Islet precursor cell (in vitro differentiated cells): ENCODE measurements around the gene NRCAM.

ENCODE experiments used
- DNase-seq: peaks from one replicate; pipeline ENCODE4 v3.0.0-alpha.2; 2018

The NRCAM gene

GRCh38 chr7:108145401-108145800 is 310.8 kb downstream of the NRCAM start:
- DNase-seq = no peak

GRCh38 chr7:108144931-108145330 is 311.3 kb downstream of the NRCAM start:
- DNase-seq = no peak

DNA sequence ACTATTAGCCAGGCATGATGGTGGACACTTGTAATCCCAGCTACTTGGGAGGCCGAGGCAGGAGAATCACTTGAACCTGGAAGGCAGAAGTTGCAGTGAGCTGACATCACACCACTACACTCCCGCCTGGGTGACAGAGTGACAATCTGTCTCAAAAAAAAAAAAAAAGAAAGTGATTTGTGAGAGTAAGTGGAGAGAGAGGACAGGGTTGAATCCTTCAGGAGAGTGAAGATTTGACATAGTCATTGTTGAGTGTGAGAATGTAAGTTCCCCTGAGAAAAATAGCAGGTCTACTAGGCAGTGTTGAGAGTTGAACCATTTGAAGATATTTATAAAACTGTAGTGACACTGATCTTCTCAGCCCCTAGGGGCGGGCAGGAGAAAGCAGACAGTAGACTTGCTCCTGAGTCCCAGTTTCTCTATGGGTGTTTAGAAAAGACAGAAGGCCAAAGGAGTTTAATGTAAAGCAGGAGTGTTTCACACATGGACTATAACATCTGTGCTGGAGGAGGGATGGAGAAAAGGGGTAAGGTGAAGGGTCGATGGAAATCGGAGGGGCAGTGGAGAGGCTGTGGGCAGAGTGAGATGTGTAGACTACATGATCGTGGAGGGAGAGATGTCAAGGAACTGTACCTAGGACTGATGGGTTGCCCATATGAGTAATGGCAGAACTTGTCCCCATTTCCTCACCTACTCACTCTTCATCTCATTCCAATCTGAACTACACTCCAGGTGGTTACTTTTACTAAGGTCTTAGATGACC is 312.4 kb downstream of the NRCAM start:
- DNase-seq = no peak

DNA sequence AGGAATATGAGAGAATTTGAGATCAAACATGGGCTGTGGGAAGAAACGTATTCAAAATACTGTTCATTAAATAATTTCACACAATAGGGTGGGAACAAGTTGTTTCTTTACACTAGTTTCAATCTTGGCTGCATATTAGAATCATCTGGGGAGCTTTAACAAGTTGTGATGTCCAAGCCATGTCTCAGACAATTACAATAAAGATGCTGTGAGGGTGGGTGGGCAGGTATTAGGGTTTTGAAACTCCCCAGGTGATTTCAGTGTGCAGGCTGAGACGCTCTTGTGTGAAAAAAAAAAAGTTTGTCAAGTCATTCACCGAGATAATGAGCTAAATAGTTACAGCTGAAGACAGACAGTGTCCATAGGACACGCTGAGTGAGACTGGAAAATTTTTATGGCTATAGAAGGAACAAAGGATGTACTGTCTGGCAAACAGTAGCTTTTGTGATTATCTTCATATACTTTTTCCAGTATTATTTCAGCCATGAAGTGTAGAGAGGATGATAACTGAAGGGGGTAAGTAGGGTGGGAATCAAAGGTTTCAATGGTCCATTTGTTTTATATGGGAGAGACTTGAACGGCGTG is 313.5 kb downstream of the NRCAM start:
- DNase-seq = no peak

GRCh38 chr7:108142180-108142579 is 314.1 kb downstream of the NRCAM start:
- DNase-seq = no peak

GRCh38 chr7:108140671-108141070 is 315.6 kb downstream of the NRCAM start:
- DNase-seq = no peak

DNA sequence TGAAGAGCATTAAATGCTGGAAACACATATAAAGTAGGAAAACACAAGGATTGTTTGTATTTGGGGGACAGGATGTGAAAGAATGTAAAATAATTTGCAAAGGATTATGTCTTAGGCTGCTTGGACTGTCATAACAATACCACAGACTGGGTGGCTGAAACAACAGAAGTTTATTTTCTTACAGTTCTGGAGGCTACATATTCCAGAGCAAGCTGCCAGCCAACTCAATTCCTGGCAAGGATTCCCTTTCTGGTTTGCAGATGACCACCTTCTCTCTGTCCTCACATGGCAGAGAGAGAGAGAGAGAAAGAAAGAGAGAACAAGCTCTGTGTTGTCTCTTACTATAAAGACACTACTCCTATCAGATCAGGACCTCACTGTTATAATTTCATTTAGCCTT is 317.3 kb downstream of the NRCAM start:
- DNase-seq = no peak

DNA sequence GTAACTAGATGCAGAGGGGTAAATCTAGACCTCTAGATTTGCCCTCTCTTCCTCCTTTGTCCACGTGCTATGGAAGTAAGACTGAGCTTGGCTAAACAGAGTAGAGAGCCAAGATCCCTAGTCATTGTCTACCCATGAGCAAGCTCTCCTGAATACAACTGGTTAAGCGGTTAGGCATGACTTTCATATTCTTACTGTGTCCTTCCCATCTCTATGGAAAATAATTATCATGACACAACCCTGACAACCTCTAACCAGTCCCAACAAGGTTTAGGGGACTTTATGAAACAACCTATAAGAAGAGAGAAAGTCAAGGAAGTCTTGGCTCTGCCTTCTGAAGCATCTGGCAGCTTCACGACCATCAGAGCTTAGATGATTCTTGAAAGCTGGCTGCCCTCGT is 318.2 kb downstream of the NRCAM start:
- DNase-seq = no peak

DNA sequence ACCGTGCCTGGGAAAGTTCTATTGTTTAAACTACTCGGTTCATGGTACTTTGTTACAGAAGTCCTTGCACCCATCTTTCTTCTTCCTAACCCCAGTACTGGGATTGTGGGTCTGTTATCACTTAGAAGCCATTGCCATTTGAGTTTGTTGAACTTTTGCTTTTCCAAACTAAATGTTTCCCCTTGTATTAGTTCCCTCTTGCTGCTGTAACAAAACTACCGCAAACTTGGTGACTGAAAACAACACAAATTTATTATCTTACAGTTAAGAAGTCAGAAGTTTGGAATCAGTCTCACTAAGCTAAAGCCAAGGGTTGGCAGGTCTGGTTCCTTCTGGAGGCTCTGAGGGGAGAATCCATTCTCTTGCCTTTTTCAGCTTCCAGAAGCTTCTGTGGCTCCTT is 319.2 kb downstream of the NRCAM start:
- no peak for DNase-seq

DNA sequence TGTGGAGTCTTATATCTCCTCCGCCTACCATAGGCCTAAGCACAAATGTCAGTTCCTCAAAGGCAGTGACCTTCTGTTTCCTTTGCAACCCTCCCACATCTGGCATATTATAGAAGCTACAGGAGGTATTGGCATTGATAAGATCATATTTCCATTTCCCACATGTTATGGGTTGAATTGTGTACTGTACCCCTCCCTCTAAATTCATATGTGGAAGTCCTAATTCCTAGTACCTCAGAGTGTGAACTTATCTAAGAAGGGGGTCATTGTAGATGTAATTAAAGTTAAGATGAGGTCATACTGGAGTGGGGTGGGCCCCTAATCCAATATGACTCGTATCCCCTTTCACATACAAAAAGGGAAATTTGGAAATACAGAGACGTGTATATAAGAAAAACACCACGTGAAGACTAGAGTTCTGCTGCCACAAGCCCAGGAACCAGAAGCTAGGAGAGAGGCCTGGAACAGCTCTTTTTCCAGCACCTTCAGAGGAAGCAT is 320.0 kb downstream of the NRCAM start:
- DNase-seq = no peak

GRCh38 chr7:108135446-108136190 is 320.6 kb downstream of the NRCAM start:
- no peak for DNase-seq

DNA sequence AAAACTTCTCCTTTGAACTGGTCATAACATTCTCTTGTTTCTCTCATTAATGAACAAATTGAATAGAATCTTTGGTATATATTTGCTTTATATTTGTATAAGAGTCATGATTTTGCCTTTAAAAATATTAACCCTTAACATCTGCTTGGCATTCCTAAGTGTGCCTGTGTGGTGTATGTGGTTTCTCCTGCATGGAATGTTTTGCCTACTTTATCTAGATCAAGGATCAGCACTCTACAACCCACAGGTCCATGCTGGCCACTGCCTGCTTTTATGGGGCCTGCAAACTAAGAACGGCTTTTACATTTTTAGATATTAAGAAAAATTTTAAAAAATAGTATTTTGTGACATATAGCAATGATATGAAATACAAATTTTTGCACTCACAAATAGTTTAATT is 321.8 kb downstream of the NRCAM start:
- DNase-seq = no peak

DNA sequence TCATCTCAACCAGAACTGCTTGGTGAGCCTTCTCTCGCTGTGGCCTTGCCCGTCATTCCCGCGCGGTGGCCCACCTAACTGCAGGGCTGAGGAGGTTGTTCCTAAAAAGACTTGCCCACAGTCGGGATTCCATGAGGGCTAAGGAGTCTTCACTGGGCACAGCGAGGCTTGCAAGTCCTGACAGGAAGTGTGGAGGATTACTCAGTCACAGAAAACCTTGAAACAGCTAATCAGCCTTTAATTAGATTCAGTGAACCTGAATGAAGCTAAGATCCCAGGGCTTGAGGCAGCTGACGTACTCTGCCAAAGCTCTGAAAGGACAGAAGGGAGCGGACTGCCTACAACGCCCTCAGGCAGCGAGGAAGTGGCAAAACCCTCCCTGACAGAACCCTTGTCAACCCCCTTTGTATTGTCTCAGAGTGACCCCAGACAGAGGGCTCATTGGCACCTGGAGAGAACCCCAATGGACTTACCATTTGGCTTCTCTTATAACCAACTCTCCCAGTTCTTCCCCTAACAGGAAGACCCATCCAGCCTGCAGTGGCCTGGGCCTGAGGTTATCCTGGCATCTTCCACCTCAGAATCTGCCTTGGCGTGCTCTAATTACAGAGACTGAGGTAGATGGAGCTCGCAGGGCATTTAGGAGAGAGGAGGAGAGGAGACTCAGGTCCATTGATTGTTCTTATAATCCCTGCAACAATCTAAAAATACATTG is 323.5 kb downstream of the NRCAM start:
- peak; percentile 73 for DNase-seq

DNA sequence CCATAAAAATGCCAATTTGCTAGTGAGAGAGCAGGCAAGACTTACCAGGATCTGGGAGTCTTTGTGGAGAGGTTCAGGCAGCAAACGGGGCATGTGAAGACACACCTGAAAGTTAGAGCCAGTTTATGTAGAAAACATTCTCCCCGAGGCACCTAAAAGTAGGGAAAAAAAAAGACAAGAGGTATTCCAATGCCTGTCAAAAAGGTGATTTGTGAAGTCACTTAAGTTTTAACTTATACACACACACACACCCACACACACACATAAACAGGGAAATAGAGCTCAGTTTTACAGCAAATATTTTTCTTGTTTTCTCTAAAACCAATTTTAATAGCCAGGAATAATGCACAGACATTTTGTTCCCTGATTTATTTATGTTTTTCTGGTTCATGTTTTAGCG is 326.0 kb downstream of the NRCAM start, which contains the start of gene LAMB4:
Gene LAMB4 (minus strand): TSS at position 101 of the 400 bp plus-strand sequence. CDS start 7,197 bp downstream, outside the sequence.
- DNase-seq = no peak

DNA sequence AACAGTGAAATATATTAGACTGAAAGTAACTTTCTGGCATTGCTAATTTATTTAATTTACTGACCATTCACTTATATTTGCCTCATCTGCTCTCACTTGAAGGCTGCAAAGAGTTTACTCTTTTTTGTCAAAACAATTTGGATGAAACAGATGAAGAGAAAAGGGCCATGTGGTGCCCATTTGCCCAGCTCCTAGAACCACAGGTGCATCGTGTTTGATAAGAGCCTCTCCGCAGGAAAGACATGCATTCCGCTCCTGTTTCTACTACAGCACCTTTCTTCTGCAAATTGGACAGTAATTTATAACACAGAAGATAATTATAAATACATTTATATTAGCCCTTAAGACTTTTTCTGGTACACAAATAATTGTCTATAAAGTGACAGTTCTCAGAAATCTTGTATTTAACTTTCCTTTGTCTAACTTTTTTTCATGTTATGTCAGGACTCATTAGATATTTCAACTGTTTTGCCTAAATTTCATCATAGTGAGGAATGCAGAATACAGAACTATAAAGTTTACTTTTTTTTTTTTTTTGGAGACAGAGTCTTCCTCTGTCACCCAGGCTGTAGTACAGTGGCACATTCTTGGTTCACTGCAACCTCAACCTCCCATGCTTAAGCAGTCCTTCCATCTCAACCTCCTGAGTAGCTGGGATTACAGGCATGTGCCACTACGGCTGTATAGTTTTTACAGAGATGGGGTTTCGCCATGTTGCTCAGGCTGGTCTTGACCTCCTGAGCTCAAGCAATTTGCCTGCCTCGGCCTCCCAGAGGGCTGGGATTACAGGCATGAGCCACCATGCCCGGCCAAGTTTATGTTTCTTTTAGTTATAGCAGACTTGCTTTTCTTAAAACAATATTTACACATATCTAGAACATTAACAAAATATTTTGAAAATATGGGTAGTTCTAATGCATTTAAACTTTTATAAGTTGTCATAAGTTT is 326.9 kb downstream of the NRCAM start:
- no peak for DNase-seq

- no peak for DNase-seq
Measured at GRCh38 chr7:108128514-108128913, 327.7 kb downstream of the NRCAM start.

DNA sequence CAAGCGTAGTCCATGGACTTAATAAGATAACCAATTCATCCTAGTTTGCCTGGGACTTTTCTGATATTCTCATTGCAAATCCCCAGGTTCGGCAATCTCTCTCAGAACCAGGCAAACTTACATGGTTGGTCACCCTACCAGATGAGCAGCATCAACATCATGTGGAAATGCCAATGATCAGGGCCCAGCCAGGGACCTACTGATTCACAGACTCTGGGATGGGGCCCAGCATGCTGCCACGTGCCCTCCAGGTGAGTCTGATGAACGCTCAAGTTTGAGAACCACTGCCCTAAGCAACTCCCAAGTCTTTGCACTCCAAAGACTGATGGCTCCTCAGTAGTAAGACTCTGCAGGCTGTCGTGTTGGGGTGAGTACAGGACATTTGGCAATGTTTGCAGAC is 328.8 kb downstream of the NRCAM start:
- DNase-seq = no peak

DNA sequence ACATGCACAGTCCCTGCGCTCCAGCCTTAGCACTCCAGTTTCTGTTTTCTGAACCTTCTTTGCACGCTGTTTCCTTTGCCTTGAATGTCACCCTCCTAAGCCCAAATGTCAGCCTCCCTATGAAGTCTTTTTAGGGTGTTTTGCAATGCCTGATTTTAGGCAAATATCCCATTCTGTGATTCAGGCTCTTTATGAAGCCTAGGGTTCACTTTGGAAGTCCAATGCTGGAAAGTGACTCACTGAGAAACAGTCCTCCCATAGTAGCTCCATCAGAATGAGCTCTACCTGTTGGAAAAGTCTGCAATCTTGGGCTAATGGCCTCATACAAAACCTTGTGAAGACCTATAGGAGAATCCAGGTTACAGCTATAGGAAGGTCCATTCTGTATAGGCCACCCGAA is 331.4 kb downstream of the NRCAM start:
- no peak for DNase-seq

- DNase-seq = no peak
Measured at GRCh38 chr7:108122181-108122580, 334.1 kb downstream of the NRCAM start.

DNA sequence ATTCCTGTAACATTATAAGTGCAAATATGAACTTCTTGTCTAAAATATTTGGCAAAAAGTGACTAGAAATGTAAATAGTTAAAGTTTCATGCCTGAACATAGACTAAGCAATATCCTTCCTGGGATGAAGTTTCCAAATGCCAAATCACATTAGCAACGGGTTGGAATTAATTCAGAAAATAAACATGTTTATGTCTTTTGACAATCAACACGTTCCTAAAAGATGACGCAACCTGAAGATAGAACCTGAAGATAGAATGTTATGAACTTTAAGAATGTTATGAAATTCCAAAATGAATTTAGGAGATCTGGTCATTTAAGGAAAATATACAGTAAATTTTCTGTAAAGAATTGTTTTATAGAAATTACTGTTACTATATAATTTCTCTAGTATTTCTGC is 335.3 kb downstream of the NRCAM start:
- DNase-seq = no peak

GRCh38 chr7:108120196-108120595 is 336.0 kb downstream of the NRCAM start:
- DNase-seq = no peak

- DNase-seq = no peak
Measured at GRCh38 chr7:108118959-108119358, 337.3 kb downstream of the NRCAM start.
